Naive B cell (primary cell): ENCODE data around the gene CIAO2B. TPM values are rescaled to one million over a fixed set of nuclear protein-coding genes. Genes with fewer than 3 reads are reported as not detected.
"Not testable (repeated sequence)": the region's sequence is repeated elsewhere in the genome, so short reads cannot be mapped to it uniquely, and the experiment has no call there.

Source experiments
- ATAC-seq, 2 donors: fragments of 150-1000 bp; cut with Tn5 transposase; 2 replicates each; pipeline ENCODE4 v1.10.0; 2021; ENCODE audit warnings: low read depth in 2 of 2, mild to moderate bottlenecking in 2 of 2, moderate library complexity in 2 of 2
- DNase-seq: peaks from one replicate; pipeline ENCODE4 v3.0.0; 2022
- H3K27ac Mint-ChIP-seq, 6 donors: one replicate each; pipeline ENCODE4 v1.8.0; 2020 to 2022; ENCODE audit warnings: mild to moderate bottlenecking in 6 of 6, mixed read lengths in 6 of 6, moderate library complexity in 5 of 6, inconsistent platforms in 2 of 6
- H3K27me3 Mint-ChIP-seq, 3 donors: one replicate each; pipeline ENCODE4 v1.8.0; 2021 to 2022; ENCODE audit warnings: mixed read lengths in 3 of 3, mild to moderate bottlenecking in 1 of 3
- H3K36me3 Mint-ChIP-seq, 2 donors: one replicate each; pipeline ENCODE4 v1.8.0; 2020 to 2022; ENCODE audit warnings: mixed read lengths in 2 of 2, inconsistent platforms in 1 of 2, mild to moderate bottlenecking in 1 of 2
- H3K4me1 Mint-ChIP-seq, 3 donors: one replicate each; pipeline ENCODE4 v1.8.0; 2020 to 2022; ENCODE audit warnings: mixed read lengths in 3 of 3, inconsistent platforms in 1 of 3, mild to moderate bottlenecking in 1 of 3, moderate library complexity in 1 of 3
- H3K4me3 Mint-ChIP-seq, 8 donors: one replicate each; pipeline ENCODE4 v1.8.0; 2020 to 2022; ENCODE audit warnings: mild to moderate bottlenecking in 8 of 8, mixed read lengths in 8 of 8, moderate library complexity in 8 of 8, inconsistent platforms in 2 of 8
- H3K9me3 Mint-ChIP-seq, 7 donors: one replicate each; pipeline ENCODE4 v1.8.0; 2020 to 2022; ENCODE audit warnings: mixed read lengths in 7 of 7, mild to moderate bottlenecking in 5 of 7, inconsistent platforms in 2 of 7, moderate library complexity in 1 of 7
- polyA plus RNA-seq, 6 donors: library from polyadenylated mRNA; unstranded; fragments of 300-500 nt; fragmentation: Illumina TruSeq; gene quantifications; one replicate each; pipeline ENCODE4 v1.2.3, GENCODE V29; 2021; ENCODE audit warnings: low read depth in 6 of 6

Gene CIAO2B
- polyA plus RNA-seq, 6 donors from 2014 or later, result 69.0 to 114 (median 100) TPM

GRCh38 chr16:66950971-66951790, 17.0 kb upstream of the CIAO2B start:
- Mint-ChIP-seq H3K4me3 (peak overlapping the region in 1 of 8 donors; percentile 13), H3K27me3 (peaks cover 44 to 62% (median 51%) of the 10 kb centered on the region in 3 donors), H3K4me1 (peaks cover 17 to 21% (median 20%) of the 10 kb centered on the region in 3 donors), H3K9me3 (peaks cover 0 to 6% (median 0%) of the 10 kb centered on the region in 7 donors), H3K36me3 (peaks cover 0 to 7% of the 10 kb centered on the region in 2 donors), H3K27ac (no peak overlapping the region)
- DNase-seq, result no peak
- ATAC-seq, result no peak

DNA sequence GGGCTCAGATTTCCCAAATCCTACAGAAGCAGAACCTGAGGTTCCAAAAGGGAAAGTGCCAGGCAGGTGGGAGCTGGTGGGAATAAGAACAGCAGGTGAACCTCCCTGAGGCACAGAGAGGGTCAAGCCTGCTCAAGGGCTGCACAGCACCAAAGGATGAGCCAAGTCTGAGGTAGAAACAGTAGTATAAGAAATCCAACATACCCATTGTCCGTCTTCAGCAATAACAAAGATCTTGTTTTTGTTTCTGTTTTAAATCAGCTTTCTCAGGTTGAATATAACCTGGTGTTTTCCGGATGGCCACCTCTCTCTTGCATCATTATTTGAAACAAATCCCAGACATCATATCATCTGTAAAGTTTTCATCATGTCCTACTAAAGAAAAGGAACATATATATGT, 16.2 kb upstream of the CIAO2B start:
- peaks cover 44 to 62% (median 51%) of the 10 kb centered on the region in 3 donors for H3K27me3 Mint-ChIP-seq
- peak overlapping the region in 3 of 8 donors; percentile 4 to 26 (median 9) for H3K4me3 Mint-ChIP-seq
- ATAC-seq, result no peak
- no peak overlapping the region for H3K27ac Mint-ChIP-seq
- peaks cover 0 to 7% of the 10 kb centered on the region in 2 donors for H3K36me3 Mint-ChIP-seq
- no peak for DNase-seq
- H3K4me1 Mint-ChIP-seq, result peaks cover 17 to 21% (median 20%) of the 10 kb centered on the region in 3 donors
- peaks cover 0 to 6% (median 0%) of the 10 kb centered on the region in 7 donors for H3K9me3 Mint-ChIP-seq

GRCh38 chr16:66949472-66949871, 15.3 kb upstream of the CIAO2B start:
- Mint-ChIP-seq H3K27ac (no peak overlapping the region), H3K36me3 (peaks cover 0 to 7% of the 10 kb centered on the region in 2 donors)
- no peak for ATAC-seq

DNA sequence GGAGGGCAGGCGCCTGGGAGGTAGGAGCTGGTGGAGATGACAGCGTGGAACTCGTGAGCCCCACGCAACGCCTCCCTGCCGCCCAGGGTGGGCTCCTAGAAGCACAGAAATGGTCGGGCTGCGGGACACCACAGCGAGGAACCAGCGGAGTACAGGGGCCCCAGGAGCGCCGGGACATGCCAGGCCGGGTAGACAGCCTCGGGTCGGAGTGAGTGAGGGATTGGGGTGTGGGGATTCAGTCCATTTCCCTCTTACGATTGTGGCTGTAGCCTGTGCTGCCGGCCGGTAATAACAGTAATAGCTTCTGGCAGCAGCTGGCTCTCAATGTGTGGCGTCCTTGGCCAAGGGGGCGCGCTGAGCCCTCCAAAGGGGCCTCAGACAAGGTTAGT, 14.6 kb upstream of the CIAO2B start:
- H3K27me3 Mint-ChIP-seq, result peaks cover 40 to 57% (median 46%) of the 10 kb centered on the region in 3 donors
- DNase-seq (no peak), ATAC-seq (peak in 1 of 2 donors; percentile 4)
- H3K9me3 Mint-ChIP-seq, result peaks cover 0 to 6% (median 0%) of the 10 kb centered on the region in 7 donors
- peak overlapping the region; percentile 84 to 94 (median 89) for H3K4me3 Mint-ChIP-seq
- H3K4me1 Mint-ChIP-seq, result peaks cover 13 to 21% (median 20%) of the 10 kb centered on the region in 3 donors
- H3K27ac Mint-ChIP-seq, result no peak overlapping the region
- H3K36me3 Mint-ChIP-seq, result peaks cover 0 to 7% of the 10 kb centered on the region in 2 donors

More at GRCh38 chr16:66949472-66949871, 15.3 kb upstream of the CIAO2B start:
- peaks cover 44 to 62% (median 51%) of the 10 kb centered on the region in 3 donors for H3K27me3 Mint-ChIP-seq
- peaks cover 17 to 21% (median 20%) of the 10 kb centered on the region in 3 donors for H3K4me1 Mint-ChIP-seq
- peak overlapping the region in 7 of 8 donors; percentile 34 to 94 (median 56) for H3K4me3 Mint-ChIP-seq
- H3K9me3 Mint-ChIP-seq, result peaks cover 0 to 6% (median 0%) of the 10 kb centered on the region in 7 donors
- DNase-seq, result no peak

GRCh38 chr16:66948134-66948836, 14.1 kb upstream of the CIAO2B start:
- Mint-ChIP-seq H3K4me1 (peaks cover 13 to 21% (median 20%) of the 10 kb centered on the region in 3 donors), H3K4me3 (peak overlapping the region; percentile 84 to 94 (median 89)), H3K27ac (peak overlapping the region in 2 of 6 donors; percentile 60 to 89), H3K36me3 (peaks cover 0 to 7% of the 10 kb centered on the region in 2 donors), H3K27me3 (peaks cover 38 to 56% (median 42%) of the 10 kb centered on the region in 3 donors), H3K9me3 (peaks cover 0 to 6% (median 0%) of the 10 kb centered on the region in 7 donors)
- peak in 1 of 2 donors; percentile 11 for ATAC-seq
- DNase-seq, result no peak

DNA sequence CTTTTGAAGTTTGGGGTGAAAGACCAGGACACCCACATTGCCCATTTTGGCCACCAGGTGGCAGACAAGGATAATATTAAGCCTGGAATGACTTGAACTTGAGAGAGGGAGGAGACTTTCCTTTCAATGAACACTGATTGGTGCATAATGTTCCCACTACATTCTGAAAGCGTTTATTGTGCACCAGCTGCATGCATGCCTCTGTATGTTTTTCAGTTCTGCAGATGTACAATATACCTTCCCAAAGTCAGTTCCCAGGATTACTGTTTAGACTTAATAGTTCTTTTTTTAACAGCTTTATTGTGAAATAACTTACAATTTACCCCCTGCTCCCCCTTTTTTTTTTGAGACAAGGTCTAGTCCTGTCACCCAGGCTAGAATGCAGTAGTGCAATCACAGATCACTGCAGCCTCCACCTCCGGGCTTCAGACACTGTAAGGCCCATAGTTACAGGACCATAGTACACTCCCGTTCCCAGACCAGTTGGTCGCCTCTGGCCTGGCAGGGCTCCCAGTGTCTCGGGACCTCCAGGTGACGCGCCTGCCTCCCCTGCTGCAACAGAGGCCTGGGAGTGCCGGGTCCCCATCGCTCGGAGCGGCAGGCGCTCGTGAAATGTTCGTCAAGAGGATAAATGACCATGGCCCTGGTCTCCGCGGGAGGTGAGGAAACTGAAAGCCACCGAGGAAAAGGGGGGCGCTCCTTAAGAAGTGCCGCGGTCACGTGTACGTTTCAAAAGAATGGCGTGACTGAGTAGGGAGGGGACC, 13.3 kb upstream of the CIAO2B start:
- H3K4me3 Mint-ChIP-seq, result peak overlapping the region; percentile 84 to 94 (median 89)
- H3K27ac Mint-ChIP-seq, result peak overlapping the region in 2 of 6 donors; percentile 87 to 89
- peaks cover 13 to 21% (median 20%) of the 10 kb centered on the region in 3 donors for H3K4me1 Mint-ChIP-seq
- peaks cover 0 to 14% of the 10 kb centered on the region in 2 donors for H3K36me3 Mint-ChIP-seq
- peaks cover 0 to 6% (median 0%) of the 10 kb centered on the region in 7 donors for H3K9me3 Mint-ChIP-seq
- ATAC-seq (peak; percentile 87 to 93), DNase-seq (peak; percentile 76)
- peaks cover 33 to 48% (median 34%) of the 10 kb centered on the region in 3 donors for H3K27me3 Mint-ChIP-seq

DNA sequence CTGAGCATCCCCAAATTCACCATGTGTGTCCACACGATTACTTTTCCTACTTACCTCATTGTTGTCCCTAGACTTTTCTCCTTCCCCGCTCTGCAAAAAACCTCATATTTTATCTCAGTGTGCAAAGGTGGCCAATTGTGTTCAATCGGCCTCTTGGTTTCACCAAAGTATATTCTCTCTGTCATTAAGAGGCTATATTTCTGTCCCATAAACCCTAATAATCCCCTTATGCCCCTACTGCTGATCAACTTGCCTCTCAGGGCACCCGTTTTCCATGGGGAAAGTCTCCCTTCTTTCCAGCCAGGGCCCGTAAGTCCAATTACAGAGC, 12.7 kb upstream of the CIAO2B start:
- ATAC-seq (no peak), DNase-seq (no peak)
- Mint-ChIP-seq H3K9me3 (peaks cover 0 to 6% (median 0%) of the 10 kb centered on the region in 7 donors), H3K27ac (peak overlapping the region in 1 of 6 donors; percentile 87), H3K4me3 (peak overlapping the region in 6 of 8 donors; percentile 84 to 94 (median 89)), H3K27me3 (peaks cover 32 to 45% (median 33%) of the 10 kb centered on the region in 3 donors), H3K36me3 (peaks cover 0 to 18% of the 10 kb centered on the region in 2 donors), H3K4me1 (peaks cover 13 to 21% (median 20%) of the 10 kb centered on the region in 3 donors)

- H3K27me3 Mint-ChIP-seq, result peaks cover 28 to 41% (median 29%) of the 10 kb centered on the region in 3 donors
- peaks cover 0 to 4% (median 0%) of the 10 kb centered on the region in 7 donors for H3K9me3 Mint-ChIP-seq
- H3K36me3 Mint-ChIP-seq, result peaks cover 0 to 19% of the 10 kb centered on the region in 2 donors
- H3K27ac Mint-ChIP-seq, result no peak overlapping the region
- DNase-seq, result no peak
- no peak for ATAC-seq
- H3K4me1 Mint-ChIP-seq, result peaks cover 13 to 21% (median 20%) of the 10 kb centered on the region in 3 donors
- H3K4me3 Mint-ChIP-seq, result no peak overlapping the region
Observed at GRCh38 chr16:66946541-66946940, 12.3 kb upstream of the CIAO2B start.

- H3K4me3 Mint-ChIP-seq, result no peak overlapping the region
- H3K36me3 Mint-ChIP-seq, result peaks cover 0 to 15% of the 10 kb centered on the region in 2 donors
- H3K27me3 Mint-ChIP-seq, result peaks cover 23 to 35% (median 23%) of the 10 kb centered on the region in 3 donors
- ATAC-seq (no peak), DNase-seq (no peak)
- H3K4me1 Mint-ChIP-seq, result peaks cover 13 to 21% (median 20%) of the 10 kb centered on the region in 3 donors
- H3K27ac Mint-ChIP-seq, result no peak overlapping the region
- no peaks in the 10 kb centered on the region for H3K9me3 Mint-ChIP-seq
Observed at GRCh38 chr16:66945939-66946338, 11.7 kb upstream of the CIAO2B start.

DNA sequence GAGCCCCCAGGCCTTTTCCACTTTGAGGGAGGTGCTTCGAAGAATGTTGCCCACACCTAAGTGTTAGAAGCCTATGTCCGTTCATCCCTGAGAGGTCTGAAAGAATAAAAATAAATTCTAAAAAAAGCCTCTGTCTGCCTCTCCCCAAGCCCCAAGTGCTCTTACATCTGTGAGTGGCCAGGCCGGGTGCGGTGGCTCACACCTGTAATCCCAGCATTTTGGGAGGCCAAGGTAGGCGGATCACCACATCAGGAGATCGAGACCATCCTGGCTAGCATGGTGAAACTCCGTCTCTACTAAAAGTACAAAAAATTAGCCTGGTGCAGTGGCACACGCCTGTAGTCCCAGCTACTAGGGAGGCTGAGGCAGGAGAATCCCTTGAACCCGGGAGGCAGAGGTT, 10.8 kb upstream of the CIAO2B start:
- H3K27me3 Mint-ChIP-seq, result peaks cover 16 to 26% (median 20%) of the 10 kb centered on the region in 3 donors
- not testable (repeated sequence) for DNase-seq, ATAC-seq, H3K4me3 Mint-ChIP-seq, H3K27ac Mint-ChIP-seq, H3K9me3 Mint-ChIP-seq
- H3K4me1 Mint-ChIP-seq, result peaks cover 13 to 21% (median 20%) of the 10 kb centered on the region in 3 donors
- peaks cover 0 to 15% of the 10 kb centered on the region in 2 donors for H3K36me3 Mint-ChIP-seq

GRCh38 chr16:66944054-66944441, 9.8 kb upstream of the CIAO2B start:
- H3K27ac Mint-ChIP-seq, result no peak overlapping the region
- DNase-seq, result no peak

GRCh38 chr16:66943426-66944053, 9.3 kb upstream of the CIAO2B start:
- ATAC-seq (no peak), DNase-seq (no peak)
- Mint-ChIP-seq H3K27me3 (peaks cover 5 to 11% (median 10%) of the 10 kb centered on the region in 3 donors), H3K4me3 (no peak overlapping the region), H3K27ac (no peak overlapping the region), H3K4me1 (peaks cover 13 to 22% (median 19%) of the 10 kb centered on the region in 3 donors), H3K9me3 (no peaks in the 10 kb centered on the region), H3K36me3 (peaks cover 0 to 15% of the 10 kb centered on the region in 2 donors)

More at GRCh38 chr16:66944054-66944441, 9.8 kb upstream of the CIAO2B start:
- Mint-ChIP-seq H3K9me3 (no peaks in the 10 kb centered on the region), H3K4me3 (no peak overlapping the region), H3K36me3 (peaks cover 0 to 15% of the 10 kb centered on the region in 2 donors), H3K27me3 (peaks cover 10 to 16% (median 11%) of the 10 kb centered on the region in 3 donors), H3K4me1 (peaks cover 13 to 21% (median 20%) of the 10 kb centered on the region in 3 donors)
- no peak for ATAC-seq
